GM21576 (cell line): ENCODE results near the gene SLC4A3.
A peak's percentile ranks its signal among the peaks of the same experiment; 100 is the strongest.
"Not testable (repeated sequence)": the region's sequence is repeated elsewhere in the genome, so short reads cannot be mapped to it uniquely, and the experiment has no call there.

ENCODE experiments used
- ATAC-seq: cut with Tn5 transposase; IDR thresholded peaks from one replicate; pipeline ENCODE4 v1.9.1; 2021; ENCODE audit warnings: mild to moderate bottlenecking, moderate library complexity; ENCODE audit not compliant: unreplicated experiment

Gene SLC4A3

DNA sequence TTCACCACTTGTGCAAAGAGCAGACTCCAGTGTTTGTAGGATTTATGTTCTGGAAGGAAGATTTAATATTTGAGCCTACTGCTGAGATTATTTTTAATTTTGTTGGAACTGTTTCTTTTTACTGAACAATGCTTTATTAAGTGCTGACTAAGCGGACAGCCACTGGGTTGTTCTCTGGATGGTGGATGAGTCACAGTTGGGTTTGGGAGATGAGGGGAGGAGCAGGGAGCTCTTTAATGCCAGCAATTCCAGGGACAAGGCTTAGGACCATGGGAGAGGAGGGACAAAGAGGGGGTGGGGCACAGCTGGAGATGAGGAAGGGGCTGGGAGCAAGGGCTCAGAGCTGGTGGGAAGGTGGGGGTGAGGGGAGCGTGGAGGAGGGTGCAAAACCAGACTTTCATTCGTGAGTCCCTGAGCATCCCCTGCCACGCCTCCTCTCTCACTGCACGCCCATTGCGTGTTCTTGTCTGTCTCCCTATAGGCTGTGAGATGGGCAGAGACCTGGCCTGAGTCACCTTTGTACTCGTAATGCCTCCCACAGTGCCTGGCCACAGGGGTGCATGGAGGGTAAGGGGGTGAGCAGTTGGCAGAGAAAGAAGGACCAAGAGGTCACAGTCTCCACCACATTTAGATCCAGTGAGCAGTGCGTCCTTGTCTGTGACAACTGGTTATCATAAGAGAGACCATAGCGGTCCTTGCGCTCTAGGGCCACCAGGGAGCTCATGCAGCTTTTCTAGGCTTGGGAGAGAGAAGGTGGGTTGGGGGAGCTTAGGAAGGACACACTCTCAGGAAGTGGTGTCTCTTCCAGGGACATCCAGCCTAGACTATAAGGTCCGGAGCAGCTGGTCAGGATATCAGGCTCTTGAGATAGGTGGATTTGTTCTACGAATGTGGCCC, 18.4 kb downstream of the SLC4A3 start:
- ATAC-seq = no peak

- no peak for ATAC-seq
Observed at GRCh38 chr2:219648176-219648575, 20.7 kb downstream of the SLC4A3 start.

- ATAC-seq = no peak
Observed at GRCh38 chr2:219648963-219649362, 21.5 kb downstream of the SLC4A3 start.

GRCh38 chr2:219650426-219651248, 23.2 kb downstream of the SLC4A3 start:
- no peak for ATAC-seq

- ATAC-seq = not testable (repeated sequence)
Observed at GRCh38 chr2:219651656-219652055, 24.2 kb downstream of the SLC4A3 start.

GRCh38 chr2:219656526-219656925, 29.1 kb downstream of the SLC4A3 start:
- ATAC-seq = no peak

GRCh38 chr2:219658196-219658846, 30.9 kb downstream of the SLC4A3 start:
- ATAC-seq = no peak

GRCh38 chr2:219658874-219659273, 31.4 kb downstream of the SLC4A3 start:
- no peak for ATAC-seq

GRCh38 chr2:219661197-219661954, 33.9 kb downstream of the SLC4A3 start:
- ATAC-seq = peak; percentile 85

DNA sequence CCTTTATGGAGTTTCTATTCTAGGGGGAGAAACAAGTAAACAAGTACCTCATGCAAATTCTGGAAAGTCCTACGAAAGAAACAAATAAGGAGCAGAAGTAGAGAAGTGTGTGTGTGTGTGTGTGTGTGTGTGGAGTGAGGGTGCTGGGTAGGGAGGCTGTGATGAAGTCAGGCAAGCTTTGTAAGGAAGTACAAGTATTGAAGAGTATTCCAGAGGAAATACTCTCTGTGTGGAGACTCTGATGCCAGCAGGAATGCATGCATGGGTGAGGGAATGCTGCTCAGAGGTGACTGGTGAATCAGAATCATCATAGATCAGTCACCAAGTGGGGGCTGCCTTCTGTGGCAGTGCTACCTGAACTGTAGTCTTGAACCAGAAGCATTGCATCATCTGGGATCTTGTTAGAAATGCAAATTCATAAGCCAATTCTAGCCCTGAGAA, 34.5 kb downstream of the SLC4A3 start:
- no peak for ATAC-seq

DNA sequence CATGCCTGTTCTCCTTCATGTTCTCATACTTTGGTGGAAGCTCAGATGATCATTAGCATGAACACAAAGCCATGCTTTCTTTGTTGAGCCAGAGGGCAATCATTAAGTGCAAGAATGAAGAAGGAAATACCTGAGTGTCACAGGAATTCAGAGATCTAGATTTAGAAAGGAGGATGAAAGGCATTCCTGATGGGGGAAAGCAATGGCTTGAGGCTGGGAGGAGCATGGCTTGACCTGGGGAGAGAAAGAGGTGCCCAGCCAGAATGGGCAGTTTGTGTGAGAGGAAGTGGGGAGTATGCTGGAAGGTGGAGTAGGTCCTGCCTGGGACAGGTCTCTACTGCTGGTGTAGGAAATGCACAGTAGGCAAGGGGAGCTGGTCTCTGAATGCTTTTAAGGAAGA, 35.1 kb downstream of the SLC4A3 start:
- no peak for ATAC-seq

DNA sequence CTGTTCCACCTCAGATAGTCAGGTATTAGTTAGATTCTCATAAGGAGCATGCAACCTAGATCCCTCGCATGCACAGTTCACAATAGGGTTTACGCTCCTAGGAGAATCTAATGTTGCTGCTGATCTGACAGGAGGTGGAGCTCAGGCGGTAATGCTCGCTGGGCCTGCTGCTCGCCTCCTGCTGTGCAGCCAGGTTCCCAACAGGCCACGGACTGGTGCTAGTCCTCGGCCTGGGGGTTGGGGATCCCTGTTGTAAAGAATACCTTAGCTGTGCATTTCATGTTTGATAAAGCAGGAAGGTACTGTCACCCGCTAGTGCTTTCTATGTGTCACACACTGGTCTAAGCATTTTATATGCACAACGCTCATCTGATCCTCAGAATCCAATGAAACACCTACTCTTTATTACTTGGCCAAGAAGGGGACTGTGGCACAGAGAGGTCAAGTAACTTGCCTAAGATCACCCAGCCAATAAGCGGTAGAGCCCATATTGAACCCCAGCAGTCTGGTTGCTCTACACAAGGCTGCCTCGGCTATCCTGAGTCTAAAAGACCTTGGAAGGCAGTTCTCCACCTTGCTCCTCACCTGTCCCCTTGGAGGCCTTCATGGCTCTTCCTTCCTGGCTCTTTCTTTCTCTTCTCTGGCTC, 35.8 kb downstream of the SLC4A3 start:
- no peak for ATAC-seq

GRCh38 chr2:219664041-219664440, 36.6 kb downstream of the SLC4A3 start:
- no peak for ATAC-seq

DNA sequence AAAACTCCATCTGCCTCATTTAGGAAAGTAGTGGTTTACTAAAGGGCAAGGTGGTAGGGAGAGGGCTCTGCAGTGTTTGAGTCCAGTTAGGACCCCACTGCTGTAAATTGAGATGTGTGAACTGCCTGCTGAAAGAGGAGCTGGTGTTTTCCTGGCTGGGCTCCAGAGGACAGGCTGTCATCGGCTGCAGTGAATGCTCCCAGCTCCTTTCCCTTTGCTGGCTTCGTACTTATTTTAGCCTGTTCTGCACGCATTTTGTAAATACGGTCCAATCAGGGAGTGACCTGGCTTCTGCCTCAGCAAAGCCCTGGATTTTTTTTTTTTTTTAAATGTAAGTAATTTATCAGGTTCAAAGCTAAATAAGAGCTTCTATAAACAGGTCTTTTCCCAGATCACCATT, 37.5 kb downstream of the SLC4A3 start:
- no peak for ATAC-seq

- no peak for ATAC-seq
Observed at GRCh38 chr2:219665926-219666325, 38.5 kb downstream of the SLC4A3 start.

DNA sequence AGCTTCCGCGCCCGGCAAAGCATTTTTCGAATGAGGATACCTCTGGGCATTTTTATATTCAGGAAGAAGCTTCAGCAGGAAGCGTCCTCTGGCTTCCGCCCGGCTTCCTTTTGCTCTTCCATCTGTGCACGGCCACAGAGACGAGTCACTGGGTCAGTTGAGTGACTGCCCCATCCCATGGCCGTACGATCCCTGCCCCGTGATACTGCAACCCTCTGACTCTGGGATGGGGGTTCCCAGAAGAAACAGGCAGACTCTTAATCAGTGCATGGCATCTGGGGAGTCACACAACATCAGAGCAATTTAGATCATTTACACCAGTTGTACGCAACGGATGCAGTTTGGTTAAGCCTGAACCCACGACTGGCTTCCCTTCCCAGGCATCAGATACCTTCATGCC, 40.9 kb downstream of the SLC4A3 start:
- no peak for ATAC-seq

DNA sequence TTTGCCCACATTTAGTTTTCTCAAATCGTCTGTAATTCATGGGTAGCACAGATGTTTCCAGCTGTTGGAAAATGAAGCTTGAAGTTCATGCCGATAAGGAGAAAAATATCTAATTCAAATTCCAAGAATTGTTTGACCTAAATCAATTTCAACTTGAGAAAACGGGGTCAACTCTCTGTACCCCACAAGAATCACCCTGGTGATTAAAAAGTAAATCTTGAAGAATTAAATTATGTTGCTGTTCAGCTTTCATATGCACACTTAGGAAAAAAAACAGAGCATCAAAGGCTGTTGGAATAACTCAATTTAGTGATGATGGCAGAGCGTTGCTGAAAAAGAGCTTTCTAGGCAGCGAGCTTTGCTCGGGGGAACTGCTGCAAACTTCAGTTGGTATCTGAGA, 43.0 kb downstream of the SLC4A3 start:
- ATAC-seq = no peak

DNA sequence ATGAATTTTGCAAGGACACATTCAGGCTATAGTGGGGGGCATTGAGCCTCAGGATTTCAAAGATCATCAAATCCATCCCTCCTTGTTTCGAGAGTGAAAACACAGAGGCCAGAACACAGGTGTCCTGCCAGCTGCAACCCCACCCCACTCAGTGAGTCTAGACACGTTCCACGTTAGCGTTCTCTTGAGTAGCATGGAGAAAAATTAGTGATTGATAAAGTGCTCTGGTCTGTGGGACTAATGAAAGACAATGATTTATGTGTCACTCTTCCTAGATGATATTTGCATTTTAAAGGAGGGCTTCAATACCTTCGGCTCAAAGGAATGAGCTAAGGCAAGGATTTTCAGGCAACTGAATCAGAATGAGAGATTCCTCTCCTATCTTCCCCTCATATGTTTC, 43.8 kb downstream of the SLC4A3 start:
- no peak for ATAC-seq

DNA sequence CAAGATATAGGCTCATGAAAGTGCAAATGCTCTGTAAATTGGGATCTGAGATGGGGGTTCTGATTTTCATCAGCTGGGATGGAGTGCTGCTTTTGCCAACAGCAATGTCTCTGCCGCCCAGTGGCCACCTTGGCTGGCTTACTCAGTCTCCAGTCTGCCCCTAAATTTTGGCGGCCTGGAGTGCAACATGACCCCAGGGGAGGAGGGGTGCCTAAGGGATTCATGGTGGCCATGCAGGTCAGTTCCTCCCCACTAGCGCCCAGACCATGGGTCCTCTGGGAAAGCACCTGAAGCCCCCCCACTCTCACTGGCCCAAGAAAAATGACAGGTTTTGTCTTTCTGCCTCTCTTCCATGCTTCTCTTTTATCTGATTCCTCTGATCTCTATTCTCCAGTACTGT, 45.0 kb downstream of the SLC4A3 start:
- ATAC-seq = no peak

- no peak for ATAC-seq
Observed at GRCh38 chr2:219675221-219675620, 47.8 kb downstream of the SLC4A3 start.
